HG03354 (cell line): ENCODE measurements around the gene KCMF1.

Experiments
- ATAC-seq: cut with Tn5 transposase; IDR thresholded peaks from one replicate; pipeline ENCODE4 v1.9.1; 2021; ENCODE audit warnings: mild to moderate bottlenecking; ENCODE audit not compliant: unreplicated experiment, poor library complexity, severe bottlenecking

KCMF1 gene

DNA sequence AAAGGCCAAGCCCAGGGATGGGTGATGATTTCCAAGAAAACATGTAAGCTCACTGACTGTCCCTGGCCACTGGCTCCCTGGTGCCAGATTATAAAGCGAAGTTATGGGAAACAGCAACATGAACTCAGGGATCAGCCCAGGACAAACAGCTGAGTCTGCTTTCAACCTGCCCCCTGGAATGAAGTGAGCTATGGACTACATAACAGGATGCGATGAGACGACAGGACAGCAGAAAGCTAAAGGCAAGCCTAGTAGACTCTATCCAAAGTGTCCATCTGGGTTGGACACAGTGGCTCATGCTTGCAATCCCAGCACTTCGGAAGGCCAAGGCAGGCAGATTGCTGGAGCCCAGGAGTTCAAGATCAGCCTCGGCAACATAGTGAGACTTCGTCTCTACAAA is 16.6 kb upstream of the KCMF1 start:
- ATAC-seq: no peak

DNA sequence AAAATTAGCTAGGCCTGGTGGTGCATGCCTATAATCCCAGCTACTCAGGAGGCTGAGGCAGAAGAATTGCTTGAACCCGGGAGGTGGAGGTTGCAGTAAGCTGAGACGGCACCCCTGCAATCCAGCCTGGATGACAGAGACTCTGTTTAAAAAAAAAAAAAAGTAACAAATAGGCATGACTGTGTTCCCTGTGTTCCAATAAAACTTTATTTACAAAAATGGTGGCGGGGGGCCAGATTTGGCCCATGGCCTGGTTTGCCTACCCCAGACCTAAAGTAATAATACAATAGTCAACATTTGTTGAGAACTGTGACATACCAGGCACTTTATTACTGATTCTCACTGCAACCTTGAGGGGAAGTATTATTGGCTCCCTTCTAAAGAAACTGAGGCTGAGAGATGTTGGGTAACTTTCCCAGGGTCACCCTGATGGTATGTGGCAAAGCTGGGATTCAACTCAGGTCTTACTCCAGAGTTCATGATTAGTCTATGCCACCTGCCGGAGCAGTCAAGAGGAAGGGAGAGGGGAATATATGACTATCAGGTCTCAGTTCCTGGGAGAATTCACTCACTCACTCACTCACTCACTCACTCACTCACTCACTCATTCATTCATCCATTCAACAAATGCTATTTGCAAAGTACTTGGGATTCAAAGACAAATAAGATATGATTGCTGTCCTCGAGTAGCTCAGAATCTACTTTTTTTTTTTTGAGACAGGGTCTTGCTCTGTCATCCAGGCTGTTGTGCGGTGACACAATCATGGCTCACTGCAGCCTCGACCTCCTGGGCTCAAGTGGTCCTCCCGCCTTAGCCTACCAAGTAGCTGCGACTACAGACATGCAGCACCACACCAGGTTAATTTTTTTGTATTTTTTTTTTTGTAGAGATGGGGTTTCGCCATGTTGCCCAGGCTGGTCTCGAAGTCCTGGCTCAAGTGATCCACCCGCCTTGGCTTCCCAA is 14.3 kb upstream of the KCMF1 start:
- ATAC-seq: no peak

- ATAC-seq: no peak
Observed at GRCh38 chr2:84957771-84958134, 13.2 kb upstream of the KCMF1 start.

- no peak for ATAC-seq
Observed at GRCh38 chr2:84958135-84959059, 12.6 kb upstream of the KCMF1 start.

- no peak for ATAC-seq
Observed at GRCh38 chr2:84959095-84959565, 11.8 kb upstream of the KCMF1 start.

DNA sequence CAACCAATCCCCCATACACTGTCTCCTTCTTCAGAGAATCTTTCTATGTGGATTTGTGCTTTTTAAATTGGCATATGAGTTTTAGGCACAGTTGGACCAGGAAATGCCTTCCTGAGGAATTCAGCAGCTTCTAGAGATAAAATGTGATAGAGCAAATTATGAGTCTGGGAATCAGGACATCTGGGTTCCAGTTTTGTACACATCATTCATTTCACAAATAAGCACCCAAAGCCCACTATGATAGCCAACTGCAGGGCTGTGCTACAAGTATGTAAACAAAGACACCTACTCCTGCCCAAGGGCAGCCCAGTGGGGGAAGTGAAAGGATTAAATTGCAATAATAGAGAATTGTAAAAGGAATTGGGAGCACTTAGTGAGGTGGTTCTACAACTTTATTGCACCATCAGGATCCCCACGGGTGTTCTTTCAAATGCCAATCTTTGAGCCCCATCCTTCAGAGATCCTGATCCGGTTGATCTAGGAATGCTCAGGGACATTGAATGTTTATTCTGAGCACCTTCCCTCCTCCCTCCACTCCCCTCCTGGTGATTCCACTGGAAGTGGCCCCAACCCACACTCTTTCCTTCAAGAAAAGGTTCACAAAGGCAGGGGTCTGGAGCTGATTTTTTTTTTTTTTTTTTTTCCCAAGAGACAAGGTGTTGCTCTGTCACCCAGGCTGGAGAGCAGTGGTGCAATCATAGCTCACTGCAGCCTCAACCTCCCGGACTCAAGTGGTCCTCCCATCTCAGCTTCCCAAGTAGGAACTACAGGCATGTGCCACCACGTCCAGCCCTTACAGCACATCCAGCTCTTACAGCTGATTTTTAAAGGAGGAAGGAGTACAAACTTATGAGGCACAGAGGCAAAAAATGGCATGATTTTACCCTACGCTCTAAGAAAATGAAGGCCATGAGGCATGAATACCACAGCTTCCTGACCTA is 11.1 kb upstream of the KCMF1 start:
- ATAC-seq: no peak

DNA sequence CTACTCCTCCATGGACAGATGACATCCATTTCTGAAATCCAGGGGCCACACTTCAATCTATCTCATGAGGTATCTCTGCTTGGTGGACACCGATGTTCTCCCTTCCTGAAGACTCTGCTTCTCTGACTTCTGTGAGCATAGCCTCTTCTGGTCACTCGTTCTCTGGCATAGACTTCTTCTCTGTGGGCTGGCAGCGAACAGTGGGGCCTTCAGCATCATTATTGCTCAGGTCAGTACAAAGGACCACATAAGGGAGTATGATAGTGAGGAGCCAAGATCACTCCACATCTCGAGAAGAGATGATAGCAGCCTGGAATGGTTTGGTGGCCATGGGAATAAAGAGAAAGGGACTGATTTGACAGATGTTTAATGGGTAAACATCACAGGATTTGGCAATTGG is 8.0 kb upstream of the KCMF1 start:
- ATAC-seq: no peak

DNA sequence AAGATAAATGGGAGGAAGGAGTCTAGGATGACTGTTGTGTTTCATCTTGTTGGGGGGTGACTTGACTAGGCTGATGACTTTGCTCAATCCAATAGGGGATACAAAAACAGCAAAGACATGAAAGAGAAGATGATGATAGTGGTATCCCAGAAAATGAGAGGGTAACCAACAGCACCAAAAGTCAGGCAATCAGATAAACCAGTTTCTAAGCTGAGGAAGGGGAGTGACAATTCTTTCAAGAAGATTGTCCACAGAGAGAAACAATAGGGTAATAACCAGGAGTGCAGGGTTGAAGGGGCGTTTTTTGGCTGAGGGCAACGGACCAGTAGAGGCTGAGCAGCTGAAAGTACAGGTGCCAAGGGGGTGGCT is 7.7 kb upstream of the KCMF1 start:
- no peak for ATAC-seq

GRCh38 chr2:84963692-84964405 is 7.1 kb upstream of the KCMF1 start:
- ATAC-seq: no peak

DNA sequence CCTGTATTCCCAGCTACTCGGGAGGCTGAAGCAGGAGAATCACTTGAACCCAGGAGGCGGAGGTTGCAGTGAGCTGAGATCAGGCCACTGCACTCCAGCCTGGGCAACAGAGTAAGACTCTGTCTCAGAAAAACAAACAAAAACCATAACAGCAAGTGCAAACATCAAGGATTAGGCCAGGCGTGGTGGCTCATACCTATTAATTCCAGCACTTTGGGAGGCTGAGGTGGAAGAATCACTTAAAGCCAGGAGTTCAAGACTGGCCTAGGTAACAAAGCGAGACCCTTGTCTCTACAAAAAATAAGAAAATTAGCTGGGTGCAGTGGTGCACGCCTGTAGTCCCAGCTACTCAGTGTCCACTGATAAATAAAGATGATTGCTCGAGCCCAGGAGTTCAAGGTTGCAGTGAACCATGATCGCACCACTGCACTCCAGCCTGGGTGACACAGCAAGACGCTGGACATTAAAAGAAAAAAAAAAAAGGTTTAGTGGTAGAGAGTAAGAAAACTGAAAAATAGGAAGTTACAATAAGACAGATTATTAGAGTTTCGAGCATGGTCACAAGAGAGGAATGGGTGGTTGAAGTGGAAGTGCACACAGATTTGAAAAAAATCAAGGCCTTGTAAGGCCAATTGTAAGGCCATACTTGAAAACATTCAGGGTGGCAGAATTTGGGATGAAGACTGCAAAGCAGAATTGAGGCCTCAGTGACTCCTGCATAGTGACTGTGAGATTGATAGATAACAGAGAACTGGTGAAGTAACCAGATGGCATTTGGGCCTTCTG is 6.4 kb upstream of the KCMF1 start:
- ATAC-seq: no peak

GRCh38 chr2:84965192-84965516 is 5.8 kb upstream of the KCMF1 start:
- ATAC-seq: no peak

GRCh38 chr2:84965827-84966226 is 5.1 kb upstream of the KCMF1 start:
- ATAC-seq: no peak

DNA sequence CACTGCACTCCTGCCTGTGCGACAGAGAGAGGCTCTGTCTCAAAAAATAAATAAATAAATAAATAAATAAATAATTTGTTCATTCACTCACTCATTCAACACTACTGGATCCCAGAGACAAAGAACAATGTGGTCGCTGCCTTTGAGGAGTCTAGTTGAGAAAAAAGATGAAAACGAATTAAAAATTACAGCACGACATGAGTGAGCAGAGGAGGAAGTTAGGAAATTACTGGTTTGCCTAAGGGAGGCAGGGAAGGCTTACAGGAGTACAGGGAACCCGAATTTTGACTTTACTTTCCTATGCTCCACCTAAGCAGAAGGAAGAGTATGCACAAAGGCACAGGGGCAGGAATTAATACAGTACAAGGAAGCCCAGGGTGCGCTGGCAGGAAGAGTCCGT is 4.2 kb upstream of the KCMF1 start:
- no peak for ATAC-seq

- no peak for ATAC-seq
Observed at GRCh38 chr2:84969511-84970209, 1.3 kb upstream of the KCMF1 start.

GRCh38 chr2:84970210-84970867 is 622 bp upstream of the KCMF1 start:
- ATAC-seq: peak; percentile 49

DNA sequence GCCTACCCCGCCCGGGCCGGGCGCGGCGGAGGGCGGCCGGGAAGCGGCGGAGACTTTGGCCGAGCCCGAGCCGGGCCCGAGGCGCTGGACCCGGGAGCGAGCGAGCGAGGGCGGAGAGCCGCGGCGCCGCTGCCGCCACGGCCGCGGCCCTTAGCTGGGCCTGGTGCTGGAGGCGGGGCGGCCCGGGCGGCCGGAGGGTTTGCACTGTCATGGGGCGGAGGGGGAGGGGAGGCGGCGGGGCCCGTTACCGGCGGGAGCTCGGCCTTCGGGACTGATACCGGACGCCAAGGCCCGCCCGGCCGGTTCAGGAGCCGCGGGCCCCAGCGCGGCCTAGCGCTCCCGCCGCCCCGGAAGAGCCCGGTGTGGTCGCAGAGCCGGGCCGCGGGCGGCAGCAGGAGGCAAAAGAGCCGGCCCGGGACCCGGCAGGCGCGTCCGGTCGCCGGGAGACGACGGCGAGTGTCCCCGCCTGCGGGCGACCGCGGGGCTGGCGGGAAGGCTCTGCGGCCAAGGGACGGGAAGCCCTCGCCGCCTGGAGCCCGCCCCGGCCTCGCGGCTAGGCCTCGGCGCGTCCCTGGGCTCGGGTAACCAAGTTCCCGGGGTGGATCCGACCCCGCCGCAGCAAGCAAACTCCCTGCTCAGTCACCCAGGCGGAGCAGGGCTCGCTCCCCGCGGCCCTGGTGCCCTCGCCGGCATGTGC is 697 bp downstream of the KCMF1 start:
- ATAC-seq: peak; percentile 45
